IMR-90 (cell line): ENCODE data around the gene SPTB. TPM values are rescaled to one million over a fixed set of nuclear protein-coding genes. Genes with fewer than 3 reads are reported as not detected.

Experiments used
- ATAC-seq: fragments of 200-7000 bp; cut with Tn5 transposase; 2 replicates; pipeline ENCODE4 v1.9.1; 2020; ENCODE audit warnings: low read depth, mild to moderate bottlenecking, moderate library complexity
- BruUV-seq: library from RNA; stranded (reverse); fragments of 400-500 nt; replicated peaks from 2 replicates; lab custom pipeline; 2021; lab: Mats Ljungman, UMichigan
- CTCF ChIA-PET: fragments of 300-600 bp; formaldehyde crosslinking; extraction: SDS; loops from one replicate; lab custom pipeline; 2021; ENCODE audit warnings: antibody characterized with exemption; lab: Yijun Ruan, JAX
- POLR2A ChIA-PET: fragments of 300-600 bp; sonication (Branson Sonifier 250); formaldehyde crosslinking; loops from one replicate; lab custom pipeline; 2022; ENCODE audit warnings: antibody characterized with exemption; ENCODE audit not compliant: unreplicated experiment; lab: Charles Lee
- DNase-seq: peaks from one replicate; pipeline ENCODE4 v3.0.0; 2013
- H2AFZ ChIP-seq: replicated peaks from 2 replicates; pipeline ENCODE3; 2013; ENCODE audit warnings: low read length, mild to moderate bottlenecking; ENCODE audit not compliant: poor library complexity
- H2AK5ac ChIP-seq: 2 replicates; pipeline ENCODE4 v1.6.1; 2013; ENCODE audit warnings: low read depth, low read length, inconsistent platforms
- H2AK9ac ChIP-seq: replicated peaks from 2 replicates; pipeline ENCODE3; 2013; ENCODE audit warnings: mild to moderate bottlenecking, low read depth, low read length, moderate library complexity; ENCODE audit not compliant: poor library complexity
- H2BK120ac ChIP-seq: 2 replicates; pipeline ENCODE4 v1.6.1; 2013; ENCODE audit warnings: low read depth, low read length, inconsistent platforms
- H2BK15ac ChIP-seq: 3 replicates; pipeline ENCODE4 v1.6.1; 2013; ENCODE audit warnings: low read depth, low read length, inconsistent platforms
- H2BK20ac ChIP-seq: 2 replicates; pipeline ENCODE4 v1.6.1; 2013; ENCODE audit warnings: low read depth, mild to moderate bottlenecking, inconsistent platforms, low read length, moderate library complexity
- H2BK5ac ChIP-seq: 2 replicates; pipeline ENCODE4 v1.6.1; 2013; ENCODE audit warnings: mild to moderate bottlenecking, low read depth, low read length, inconsistent platforms; ENCODE audit not compliant: poor library complexity, severe bottlenecking
- H3K14ac ChIP-seq: replicated peaks from 2 replicates; pipeline ENCODE4 v1.6.1; 2013; ENCODE audit warnings: low read depth, low read length, inconsistent platforms
- H3K18ac ChIP-seq: 2 replicates; pipeline ENCODE4 v1.6.1; 2013; ENCODE audit warnings: low read depth, low read length, control low read depth
- H3K23ac ChIP-seq: 2 replicates; pipeline ENCODE4 v1.6.1; 2013; ENCODE audit warnings: low read depth, low read length, inconsistent platforms
- H3K27ac ChIP-seq: 2 replicates; pipeline ENCODE4 v1.5.1; 2013; ENCODE audit warnings: mild to moderate bottlenecking, control low read depth, low read length; ENCODE audit not compliant: insufficient read depth
- H3K27me3 ChIP-seq: 2 replicates; pipeline ENCODE4 v1.6.1; 2013; ENCODE audit warnings: low read length; ENCODE audit not compliant: control insufficient read depth, insufficient read depth
- H3K36me3 ChIP-seq: 2 replicates; pipeline ENCODE4 v1.6.1; 2013; ENCODE audit warnings: low read length, mixed read lengths; ENCODE audit not compliant: control insufficient read depth, insufficient read depth
- H3K4ac ChIP-seq: 2 replicates; pipeline ENCODE4 v1.6.1; 2013; ENCODE audit warnings: low read depth, low read length, inconsistent platforms
- H3K4me1 ChIP-seq: 2 replicates; pipeline ENCODE4 v1.6.1; 2013; ENCODE audit warnings: low read length, mixed read lengths; ENCODE audit not compliant: control insufficient read depth, insufficient read depth
- H3K4me2 ChIP-seq: 2 replicates; pipeline ENCODE4 v1.6.1; 2013; ENCODE audit warnings: low read depth, mild to moderate bottlenecking, control low read depth, low read length, moderate library complexity
- H3K4me3 ChIP-seq: 2 replicates; pipeline ENCODE4 v1.5.1; 2013; ENCODE audit warnings: low read depth, mild to moderate bottlenecking, control low read depth, low read length, moderate library complexity; ENCODE audit not compliant: insufficient read depth
- H3K56ac ChIP-seq: 2 replicates; pipeline ENCODE4 v1.6.1; 2013; ENCODE audit warnings: low read length, inconsistent platforms; ENCODE audit not compliant: insufficient read depth; ENCODE audit errors: extremely low read depth
- H3K79me1 ChIP-seq, 2 experiments: 2 replicates each; pipeline ENCODE4 v1.6.1; 2013; ENCODE audit warnings: low read length in 2 of 2, inconsistent platforms in 1 of 2, low read depth in 1 of 2
- H3K9ac ChIP-seq: 2 replicates; pipeline ENCODE4 v1.6.1; 2013; ENCODE audit warnings: low read depth, low read length, control low read depth
- H3K9me1 ChIP-seq: 2 replicates; pipeline ENCODE4 v1.6.1; 2013; ENCODE audit warnings: low read length, inconsistent platforms; ENCODE audit not compliant: insufficient read depth
- H3K9me3 ChIP-seq: 2 replicates; pipeline ENCODE4 v1.6.1; 2013; ENCODE audit warnings: low read length; ENCODE audit not compliant: control insufficient read depth, insufficient read depth
- H4K20me1 ChIP-seq: 2 replicates; pipeline ENCODE4 v1.6.1; 2013; ENCODE audit warnings: low read length, inconsistent platforms; ENCODE audit not compliant: insufficient read depth
- H4K5ac ChIP-seq: 2 replicates; pipeline ENCODE4 v1.6.1; 2013; ENCODE audit warnings: mild to moderate bottlenecking, low read depth, low read length, control low read depth
- H4K8ac ChIP-seq, 2 experiments: 2 replicates each; pipeline ENCODE4 v1.6.1; 2013; ENCODE audit warnings: low read depth in 2 of 2, low read length in 2 of 2, control low read depth in 1 of 2, inconsistent platforms in 1 of 2
- H4K91ac ChIP-seq: 2 replicates; pipeline ENCODE4 v1.6.1; 2013; ENCODE audit warnings: low read depth, low read length, inconsistent platforms; ENCODE audit not compliant: insufficient read depth
- BHLHE40 ChIP-seq: fragments of 150-350 bp; IDR thresholded peaks from 2 replicates; pipeline ENCODE4 v1.6.1; 2016; ENCODE audit warnings: mild to moderate bottlenecking, low read depth, low read length
- CEBPB ChIP-seq: IDR thresholded peaks from 2 replicates; pipeline ENCODE4 v1.6.1; 2012; ENCODE audit warnings: low read depth, low read length, improper control_type of control experiment
- CHD1 ChIP-seq: IDR thresholded peaks from 2 replicates; pipeline ENCODE4 v1.6.1; 2012; ENCODE audit warnings: low read depth, low read length, improper control_type of control experiment
- CTCF ChIP-seq: conservative IDR thresholded peaks from 2 replicates; pipeline ENCODE4 v1.5.1; 2012; ENCODE audit warnings: mild to moderate bottlenecking, low read depth, low read length, improper control_type of control experiment
- FOS ChIP-seq: fragments of 150-350 bp; IDR thresholded peaks from 2 replicates; pipeline ENCODE4 v1.6.1; 2016; ENCODE audit warnings: low read depth, low read length
- MAFK ChIP-seq: IDR thresholded peaks from 2 replicates; pipeline ENCODE4 v1.6.1; 2012; ENCODE audit warnings: low read depth, low read length, improper control_type of control experiment
- MAZ ChIP-seq: IDR thresholded peaks from 2 replicates; pipeline ENCODE4 v1.6.1; 2012; ENCODE audit warnings: low read depth, mild to moderate bottlenecking, low read length, improper control_type of control experiment, moderate library complexity, borderline replicate concordance
- MXI1 ChIP-seq: IDR thresholded peaks from 2 replicates; pipeline ENCODE4 v1.6.1; 2012; ENCODE audit warnings: low read depth, mild to moderate bottlenecking, low read length, moderate library complexity, borderline replicate concordance
- NFE2L2 ChIP-seq: fragments of 150-350 bp; IDR thresholded peaks from 2 replicates; pipeline ENCODE4 v1.6.1; 2016; ENCODE audit warnings: low read depth, mild to moderate bottlenecking, low read length
- POLR2A ChIP-seq: IDR thresholded peaks from 2 replicates; pipeline ENCODE4 v1.6.1; 2012; ENCODE audit warnings: mild to moderate bottlenecking, low read depth, low read length
- RAD21 ChIP-seq: IDR thresholded peaks from 2 replicates; pipeline ENCODE4 v1.6.1; 2012; ENCODE audit warnings: low read length, improper control_type of control experiment
- RCOR1 ChIP-seq: IDR thresholded peaks from 2 replicates; pipeline ENCODE4 v1.6.1; 2012; ENCODE audit warnings: mild to moderate bottlenecking, low read length, improper control_type of control experiment; ENCODE audit not compliant: insufficient replicate concordance
- RFX5 ChIP-seq: IDR thresholded peaks from 2 replicates; pipeline ENCODE4 v1.8.0; 2012; ENCODE audit warnings: low read depth, mild to moderate bottlenecking, low read length, moderate library complexity
- SMC3 ChIP-seq: fragments of 150-350 bp; IDR thresholded peaks from 2 replicates; pipeline ENCODE4 v1.6.1; 2016; ENCODE audit warnings: low read depth, mild to moderate bottlenecking, antibody characterized with exemption, low read length, moderate library complexity
- USF2 ChIP-seq: fragments of 150-350 bp; IDR thresholded peaks from 2 replicates; pipeline ENCODE4 v1.6.1; 2017; ENCODE audit warnings: mild to moderate bottlenecking, antibody characterized with exemption, low read length, low read depth
- WGBS, 2 experiments: methylation state at CpG; one replicate each; pipeline versions ENCODE4 v1.1.5 to v1.1.7; 2013; ENCODE audit warnings: missing lambda C conversion rate in 2 of 2; ENCODE audit not compliant: insufficient read length in 1 of 2; ENCODE audit errors: extremely low coverage in 2 of 2; 5-methylcytosine and 5-hydroxymethylcytosine counted together
- dilution Hi-C: fragments of 300-500 bp; cut with HindIII; formaldehyde crosslinking; loops from one replicate; pipeline ENCODE4 v1.14.3; 2018; ENCODE audit warnings: low sequenced_read_pairs; ENCODE audit not compliant: unreplicated experiment
- in situ Hi-C: fragments of 300-500 bp; cut with MboI; formaldehyde crosslinking; loops from 3 replicates; pipeline ENCODE4 v1.14.3; 2019; ENCODE audit warnings: low sequenced_read_pairs, inconsistent platforms, mixed read lengths
- intact Hi-C: fragments of 100-400 bp; cut with micrococcal nuclease; formaldehyde crosslinking; loops from 2 replicates; pipeline ENCODE4 v1.10.0; 2022
- polyA plus RNA-seq, 3 experiments: library from polyadenylated mRNA; depleted of rRNA; stranded (reverse); fragments of >200 nt; gene quantifications; 2 replicates each; pipeline ENCODE4 v1.2.3, GENCODE V29; 2012; ENCODE audit warnings: low replicate concordance in 1 of 3
- total RNA-seq: library from RNA; depleted of rRNA; stranded (reverse); fragments of >200 nt; gene quantifications from 2 replicates; pipeline ENCODE4 v1.2.3, GENCODE V29; 2012

SPTB gene
- total and polyA plus RNA-seq, 2 of the 4 experiments (the other 2 are of a cell fraction), result under 0.01 to 0.07 TPM

GRCh38 chr14:64723691-64724577, 155.8 kb downstream of the SPTB start:
- Histone ChIP-seq H3K27ac (no peak overlapping the region), H3K79me1 (peaks cover 0 to 24% of the 10 kb centered on the region in 2 experiments; a peak in 2 of 4 replicates), H2BK15ac (no peak overlapping the region), H3K27me3 (no peaks in the 10 kb centered on the region), H4K8ac (no peak overlapping the region), H3K23ac (no peak overlapping the region), H3K4me1 (peaks cover 13% of the 10 kb centered on the region), H3K14ac (no peak overlapping the region), H3K4me3 (no peak overlapping the region), H4K91ac (no peak overlapping the region), H4K5ac (no peak overlapping the region), H3K4me2 (no peak overlapping the region), H3K36me3 (peaks cover 10% of the 10 kb centered on the region), H2BK20ac (no peak overlapping the region), H3K18ac (no peak overlapping the region), H3K9me1 (peaks cover 26% of the 10 kb centered on the region; the same call in 1 of the 2 replicates), H2BK120ac (no peak overlapping the region), H3K9me3 (no peaks in the 10 kb centered on the region), H3K56ac (no peak overlapping the region), H2BK5ac (no peak overlapping the region), H2AFZ (no peak overlapping the region), H4K20me1 (no peaks in the 10 kb centered on the region; the same call in 1 of the 2 replicates), H3K9ac (no peak overlapping the region), H2AK5ac (no peak overlapping the region), H3K4ac (no peak overlapping the region), H2AK9ac (no peak overlapping the region)
- no peak for DNase-seq
- CTCF ChIA-PET, result no interaction called here
- in situ Hi-C loops, result no loop called here
- no TSS peak for BruUV-seq
- dilution Hi-C loops, result no loop called here
- POLR2A ChIA-PET, result no interaction called here
- intact Hi-C loops, result no loop called here
- ATAC-seq, result no peak
- WGBS, 2 experiments, result 72% methylated on average over 6 of the region's 15 CpGs; no CpG with 5 or more reads in 1 of the 2 experiments
- TF ChIP-seq USF2 (no peak), MAZ (no peak), CEBPB (no peak), BHLHE40 (no peak), RAD21 (no peak), RFX5 (no peak), RCOR1 (no peak), SMC3 (no peak), MXI1 (no peak), CHD1 (no peak), CTCF (no peak), MAFK (no peak), FOS (no peak), POLR2A (no peak), NFE2L2 (no peak)
